Fibroblast of lung (primary cell): ENCODE measurements around the gene RIPOR2. TPM values are rescaled to one million over a fixed set of nuclear protein-coding genes. Genes with fewer than 3 reads are reported as not detected.

Experiments used
- DNase-seq, 2 donors: peaks; one replicate each; pipeline versions ENCODE4 v3.0.0 to v3.0.0-alpha.2; 2010; ENCODE audit warnings: low read depth in 2 of 2
- H2AFZ ChIP-seq: 2 replicates; pipeline ENCODE4 v1.5.1; 2012; ENCODE audit warnings: low read length, control low read depth, inconsistent platforms
- H3K27ac ChIP-seq: 2 replicates; pipeline ENCODE4 v1.5.1; 2011; ENCODE audit warnings: low read length, control low read depth; ENCODE audit not compliant: insufficient read depth
- H3K27me3 ChIP-seq: 2 replicates; pipeline ENCODE4 v1.5.1; 2011; ENCODE audit warnings: mild to moderate bottlenecking, low read length; ENCODE audit not compliant: control insufficient read depth, insufficient read depth
- H3K36me3 ChIP-seq: 2 replicates; pipeline ENCODE4 v1.5.1; 2011; ENCODE audit warnings: low read length; ENCODE audit not compliant: control insufficient read depth, insufficient read depth
- H3K4me1 ChIP-seq: 2 replicates; pipeline ENCODE4 v1.5.1; 2011; ENCODE audit warnings: low read length; ENCODE audit not compliant: control insufficient read depth, insufficient read depth; ENCODE audit errors: extremely low read depth
- H3K4me2 ChIP-seq: 2 replicates; pipeline ENCODE4 v1.5.1; 2011; ENCODE audit warnings: low read length, control low read depth; ENCODE audit not compliant: insufficient read depth; ENCODE audit errors: extremely low read depth
- H3K4me3 ChIP-seq, 4 experiments: fragments of 200-600 bp in 1 of 4; sonication (generic) in 1 of 4; replicated peaks in 1 of 4; 2 replicates each; pipeline ENCODE4 v1.5.1; 2011 to 2016; ENCODE audit warnings: low read length in 4 of 4, low read depth in 3 of 4, mild to moderate bottlenecking in 3 of 4, control low read depth in 2 of 4, inconsistent platforms in 1 of 4, mixed read lengths in 1 of 4; ENCODE audit not compliant: insufficient read depth in 1 of 4; ENCODE audit errors: control extremely low read depth in 1 of 4
- H3K79me2 ChIP-seq: 2 replicates; pipeline ENCODE4 v1.5.1; 2012; ENCODE audit warnings: mild to moderate bottlenecking, low read length, inconsistent platforms; ENCODE audit not compliant: control insufficient read depth, insufficient read depth
- H3K9ac ChIP-seq: 2 replicates; pipeline ENCODE4 v1.5.1; 2011; ENCODE audit warnings: mild to moderate bottlenecking, low read length, control low read depth; ENCODE audit not compliant: insufficient read depth
- H3K9me3 ChIP-seq: 2 replicates; pipeline ENCODE4 v1.5.1; 2012; ENCODE audit warnings: low read depth, low read length; ENCODE audit not compliant: control insufficient read depth, insufficient read depth
- H4K20me1 ChIP-seq: 2 replicates; pipeline ENCODE4 v1.5.1; 2011; ENCODE audit warnings: low read length; ENCODE audit not compliant: control insufficient read depth, insufficient read depth; ENCODE audit errors: extremely low read depth
- CTCF ChIP-seq, 2 donors: IDR thresholded peaks in 1 of 2; conservative IDR thresholded peaks in 1 of 2; 1 replicate in 1 of 2; 2 replicates in 1 of 2; pipeline ENCODE4 v1.5.1; 2011 to 2012; ENCODE audit warnings: low read length in 2 of 2, control low read depth in 1 of 2, inconsistent platforms in 1 of 2, low read depth in 1 of 2, mild to moderate bottlenecking in 1 of 2
- EZH2 ChIP-seq: IDR thresholded peaks from 2 replicates; pipeline ENCODE4 v1.5.1; 2012; ENCODE audit warnings: low read length, control low read depth, mild to moderate bottlenecking; ENCODE audit errors: missing control alignments
- polyA plus RNA-seq, 2 donors: library from polyadenylated mRNA; depleted of rRNA in 1 of 2; stranded (reverse) in 1 of 2; unstranded in 1 of 2; fragments of >200 nt; gene quantifications; 2 replicates each; pipeline ENCODE4 v1.2.1, GENCODE V29; 2011 to 2012; ENCODE audit warnings: missing spikeins in 1 of 2
- total RNA-seq: library from RNA; depleted of rRNA; stranded (reverse); fragments of >200 nt; gene quantifications from 2 replicates; pipeline ENCODE4 v1.2.1, GENCODE V29; 2014

The RIPOR2 gene
- total and polyA plus RNA-seq, 2 donors (not counting 1 experiment from before 2014, with no cell fraction given): 3.5 to 3.6 TPM

DNA sequence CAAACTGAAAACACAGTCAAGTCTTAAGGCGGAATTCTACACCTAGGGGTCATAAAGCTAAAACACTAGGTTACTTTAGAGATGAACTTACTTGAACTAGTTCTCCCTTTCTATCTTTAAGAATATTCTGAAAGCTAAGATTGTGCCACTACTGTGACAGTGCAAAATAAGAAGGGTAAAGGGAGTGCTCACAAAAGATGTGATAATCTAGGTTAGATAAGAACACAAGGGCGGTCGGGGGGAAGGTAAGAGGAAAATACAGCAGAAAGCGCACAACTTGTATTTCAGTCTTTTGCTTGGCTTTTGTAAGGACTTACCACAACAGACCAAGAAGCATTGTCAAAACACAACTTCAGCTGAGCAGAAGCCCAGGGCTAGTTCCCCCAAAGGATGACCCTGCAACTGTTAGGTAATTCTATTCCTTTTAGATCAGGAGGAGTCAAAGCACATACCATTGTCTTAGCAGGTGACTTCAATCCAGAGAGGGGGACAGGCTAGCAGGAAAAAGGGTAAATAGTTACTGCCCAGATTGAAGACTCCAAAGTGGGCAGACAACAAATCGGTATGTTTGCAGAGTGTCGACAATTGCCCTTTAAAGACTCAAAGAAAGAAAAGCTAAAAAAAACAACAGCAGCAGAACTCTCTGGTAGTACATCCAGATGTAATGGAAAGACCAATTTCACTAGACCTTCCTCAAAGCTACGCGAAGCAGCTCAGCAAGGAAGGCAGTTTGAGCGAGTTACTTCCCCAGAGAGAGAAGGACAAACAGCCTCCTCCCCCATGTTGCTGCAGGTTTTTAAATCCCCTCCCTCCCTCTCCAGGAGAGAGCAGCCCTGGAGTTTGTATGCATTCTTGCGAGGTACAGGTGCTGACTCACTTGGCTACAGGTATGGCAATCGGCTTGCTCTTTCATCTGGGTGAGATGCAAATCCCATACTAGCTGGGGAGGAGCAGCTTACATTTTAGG lies 59.0 kb downstream of the RIPOR2 start:
- TF ChIP-seq EZH2 (no peak), CTCF (conservative IDR thresholded peaks at IDR 0.05 in 1 of 2, IDR thresholded peaks at IDR 0.05 in 1 of 2; ENCODE audit: low read depth in 1 of 2, low read length in 2 of 2) (no peak)
- no peaks in the 10 kb centered on the region for H4K20me1 ChIP-seq
- no peaks in the 10 kb centered on the region for H3K36me3 ChIP-seq
- no peak overlapping the region for H3K4me3 ChIP-seq
- no peaks in the 10 kb centered on the region for H3K79me2 ChIP-seq
- no peaks in the 10 kb centered on the region for H3K27me3 ChIP-seq
- no peaks in the 10 kb centered on the region for H3K9me3 ChIP-seq
- no peak overlapping the region for H2AFZ ChIP-seq
- no peak overlapping the region for H3K27ac ChIP-seq
- no peaks in the 10 kb centered on the region for H3K4me1 ChIP-seq
- DNase-seq: no peak
- no peak overlapping the region for H3K9ac ChIP-seq
- H3K4me2 ChIP-seq: no peak overlapping the region

DNA sequence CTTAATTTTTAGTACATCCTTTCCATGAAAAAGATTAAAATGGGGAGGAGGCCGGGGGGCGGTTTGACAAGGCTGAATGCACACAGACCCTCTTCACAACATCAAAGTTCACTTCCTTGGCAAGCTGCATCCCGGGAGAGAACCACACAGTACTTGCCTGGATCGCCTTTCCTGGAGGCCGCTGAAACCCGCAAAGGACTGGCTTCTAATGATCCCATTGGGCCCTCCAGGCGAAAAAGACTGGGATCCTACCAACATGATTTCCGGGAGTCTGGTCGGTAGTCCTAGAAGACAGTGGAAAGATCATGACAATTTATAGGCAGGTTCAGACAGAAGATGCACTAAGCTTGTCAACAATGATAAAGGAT lies 60.2 kb downstream of the RIPOR2 start:
- Histone ChIP-seq H3K4me2 (no peak overlapping the region), H4K20me1 (no peaks in the 10 kb centered on the region), H3K4me1 (no peaks in the 10 kb centered on the region), H3K9ac (no peak overlapping the region), H3K79me2 (no peaks in the 10 kb centered on the region), H3K27me3 (no peaks in the 10 kb centered on the region), H2AFZ (no peak overlapping the region), H3K27ac (no peak overlapping the region), H3K9me3 (no peaks in the 10 kb centered on the region), H3K4me3 (no peak overlapping the region), H3K36me3 (no peaks in the 10 kb centered on the region)
- DNase-seq: no peak
- TF ChIP-seq CTCF (conservative IDR thresholded peaks at IDR 0.05 in 1 of 2, IDR thresholded peaks at IDR 0.05 in 1 of 2; ENCODE audit: low read depth in 1 of 2, low read length in 2 of 2) (no peak), EZH2 (no peak)

- Histone ChIP-seq H3K36me3 (no peaks in the 10 kb centered on the region), H3K27me3 (no peaks in the 10 kb centered on the region), H3K79me2 (no peaks in the 10 kb centered on the region), H3K4me2 (no peak overlapping the region), H3K4me3 (no peak overlapping the region), H2AFZ (no peak overlapping the region), H3K9me3 (no peaks in the 10 kb centered on the region), H3K27ac (no peak overlapping the region), H3K4me1 (no peaks in the 10 kb centered on the region), H3K9ac (no peak overlapping the region), H4K20me1 (no peaks in the 10 kb centered on the region)
- TF ChIP-seq CTCF (conservative IDR thresholded peaks at IDR 0.05 in 1 of 2, IDR thresholded peaks at IDR 0.05 in 1 of 2; ENCODE audit: low read depth in 1 of 2, low read length in 2 of 2): no peak
- no peak for TF ChIP-seq EZH2
- DNase-seq: no peak
Measured at GRCh38 chr6:24874776-24875533, 60.8 kb downstream of the RIPOR2 start.
